Activated T-helper 17 cell treated with anti-CD3 and anti-CD28 coated beads, Interleukin-2, amount 50 U/mL, for 72 hours (primary cell): ENCODE data around the gene CDH7. TPM values are rescaled to one million over a fixed set of nuclear protein-coding genes. Genes with fewer than 3 reads are reported as not detected.

Experiments
- ATAC-seq: fragments of 150-1000 bp; cut with Tn5 transposase; replicated peaks from 2 replicates; pipeline ENCODE4 v1.10.0; 2021; ENCODE audit warnings: mild to moderate bottlenecking, moderate library complexity
- H3K27ac Mint-ChIP-seq: one replicate; pipeline ENCODE4 v1.8.0; 2022; ENCODE audit warnings: mixed read lengths
- H3K27me3 Mint-ChIP-seq: one replicate; pipeline ENCODE4 v1.8.0; 2022; ENCODE audit warnings: mixed read lengths
- H3K36me3 Mint-ChIP-seq: one replicate; pipeline ENCODE4 v1.8.0; 2022; ENCODE audit warnings: low read depth, mild to moderate bottlenecking, mixed read lengths
- H3K4me1 Mint-ChIP-seq: one replicate; pipeline ENCODE4 v1.8.0; 2022; ENCODE audit warnings: mixed read lengths
- H3K4me3 Mint-ChIP-seq: one replicate; pipeline ENCODE4 v1.8.0; 2022; ENCODE audit warnings: mild to moderate bottlenecking, mixed read lengths
- H3K9me3 Mint-ChIP-seq: one replicate; pipeline ENCODE4 v1.8.0; 2022; ENCODE audit warnings: mixed read lengths
- total RNA-seq, 2 donors: library from RNA; stranded (reverse); gene quantifications; one replicate each; pipeline ENCODE4 v1.2.3, GENCODE V29; 2022

CDH7 gene
- total RNA-seq, 2 donors from 2014 or later, result not detected

DNA sequence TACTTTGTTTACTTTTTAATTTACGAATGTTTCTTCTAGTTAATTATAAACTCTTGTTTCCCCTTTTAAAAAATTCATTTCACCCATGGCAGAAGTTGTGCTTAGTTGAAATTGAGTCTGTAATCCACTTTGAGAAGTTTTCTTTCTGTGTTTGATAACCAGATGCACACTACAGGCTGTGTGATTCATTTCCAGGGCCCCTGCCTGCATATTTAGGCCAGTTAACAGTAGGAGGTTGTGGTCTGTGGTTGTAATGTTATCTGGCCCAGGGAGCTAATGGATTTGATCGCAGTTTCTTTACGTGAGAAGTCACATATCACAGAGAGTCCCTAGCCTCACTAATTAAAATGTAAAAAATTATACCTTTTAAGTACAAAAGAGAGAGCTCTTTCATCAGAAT is 3.3 kb downstream of the CDH7 start:
- H3K4me1 Mint-ChIP-seq, result peaks cover 5% of the 10 kb centered on the region
- peaks cover 7% of the 10 kb centered on the region for H3K27me3 Mint-ChIP-seq
- ATAC-seq, result no peak
- peaks cover 8% of the 10 kb centered on the region for H3K9me3 Mint-ChIP-seq
- H3K36me3 Mint-ChIP-seq, result no peaks in the 10 kb centered on the region
- no peak overlapping the region for H3K27ac Mint-ChIP-seq
- H3K4me3 Mint-ChIP-seq, result no peak overlapping the region

DNA sequence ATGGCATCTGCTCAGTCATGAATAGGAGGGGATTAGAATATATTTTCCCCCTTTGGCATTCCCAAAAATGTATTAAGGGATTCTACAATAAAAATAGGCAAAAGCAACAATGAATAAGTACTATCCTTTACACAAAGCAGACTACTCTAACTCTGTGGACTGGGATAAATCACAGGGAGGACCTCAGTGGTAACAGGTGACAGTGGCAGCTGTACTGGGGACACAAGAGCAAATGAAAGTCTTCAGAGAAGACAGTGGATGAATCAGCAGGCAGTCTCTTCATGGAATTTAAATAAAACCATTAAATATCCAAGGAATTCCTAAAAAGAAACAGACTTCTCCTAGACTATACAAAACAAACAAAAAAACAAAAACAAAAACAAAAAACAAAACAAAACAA is 4.8 kb downstream of the CDH7 start:
- Mint-ChIP-seq H3K4me1 (no peaks in the 10 kb centered on the region), H3K4me3 (no peak overlapping the region), H3K36me3 (no peaks in the 10 kb centered on the region), H3K27me3 (no peaks in the 10 kb centered on the region), H3K27ac (no peak overlapping the region), H3K9me3 (peaks cover 3% of the 10 kb centered on the region)
- no peak for ATAC-seq

DNA sequence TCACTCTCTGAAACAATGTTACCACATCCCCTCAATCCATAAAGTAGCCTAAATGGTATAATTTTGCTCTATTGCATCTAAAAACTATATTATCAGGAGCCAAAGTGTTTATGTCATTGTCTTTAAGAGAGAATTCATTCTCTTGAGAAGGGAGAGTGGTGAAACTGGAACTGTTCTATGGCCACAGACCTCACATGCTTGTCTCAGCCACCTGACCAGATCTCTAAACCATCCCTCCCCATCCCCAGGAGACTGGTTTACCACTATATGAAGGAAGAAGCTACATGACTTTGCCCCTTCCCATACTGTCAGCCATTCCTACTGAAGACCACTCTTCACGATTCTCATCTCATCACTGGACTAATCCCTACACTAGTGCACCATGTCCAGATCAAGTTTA is 9.6 kb downstream of the CDH7 start:
- no peak overlapping the region for H3K4me3 Mint-ChIP-seq
- no peaks in the 10 kb centered on the region for H3K27me3 Mint-ChIP-seq
- ATAC-seq, result no peak
- no peaks in the 10 kb centered on the region for H3K9me3 Mint-ChIP-seq
- no peaks in the 10 kb centered on the region for H3K36me3 Mint-ChIP-seq
- H3K4me1 Mint-ChIP-seq, result no peaks in the 10 kb centered on the region
- H3K27ac Mint-ChIP-seq, result no peak overlapping the region

DNA sequence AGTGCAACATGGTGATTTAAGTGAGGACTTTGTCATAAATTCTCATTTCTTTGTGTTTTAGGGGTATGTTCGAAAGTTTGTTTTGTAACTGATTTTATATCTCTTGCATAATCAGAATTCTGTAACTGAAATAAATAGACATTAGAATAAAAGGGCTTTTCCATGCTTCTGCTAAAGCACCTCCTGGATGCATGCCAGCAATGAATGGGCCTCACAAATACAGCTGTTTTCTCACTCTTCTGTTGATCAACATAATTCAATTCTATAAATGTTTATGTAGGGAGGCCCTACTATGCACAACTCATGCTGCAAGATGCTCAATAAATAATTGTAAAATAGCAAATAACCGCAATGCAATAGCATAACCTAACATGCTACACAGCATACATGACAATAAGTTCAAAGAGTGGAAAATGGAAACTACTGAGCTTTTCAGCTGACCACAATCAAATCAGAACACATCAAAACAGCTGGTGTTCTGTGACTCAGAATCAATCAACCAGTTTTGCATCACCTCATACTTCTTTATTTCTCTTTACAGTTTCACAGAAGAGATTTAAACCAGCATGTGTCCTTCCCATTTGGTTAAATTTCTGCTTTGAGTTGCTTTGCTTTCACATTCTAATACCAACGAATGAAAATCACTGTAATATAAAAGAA is 11.0 kb downstream of the CDH7 start:
- no peak overlapping the region for H3K27ac Mint-ChIP-seq
- no peaks in the 10 kb centered on the region for H3K36me3 Mint-ChIP-seq
- no peak for ATAC-seq
- no peaks in the 10 kb centered on the region for H3K9me3 Mint-ChIP-seq
- no peaks in the 10 kb centered on the region for H3K27me3 Mint-ChIP-seq
- H3K4me3 Mint-ChIP-seq, result no peak overlapping the region
- no peaks in the 10 kb centered on the region for H3K4me1 Mint-ChIP-seq

DNA sequence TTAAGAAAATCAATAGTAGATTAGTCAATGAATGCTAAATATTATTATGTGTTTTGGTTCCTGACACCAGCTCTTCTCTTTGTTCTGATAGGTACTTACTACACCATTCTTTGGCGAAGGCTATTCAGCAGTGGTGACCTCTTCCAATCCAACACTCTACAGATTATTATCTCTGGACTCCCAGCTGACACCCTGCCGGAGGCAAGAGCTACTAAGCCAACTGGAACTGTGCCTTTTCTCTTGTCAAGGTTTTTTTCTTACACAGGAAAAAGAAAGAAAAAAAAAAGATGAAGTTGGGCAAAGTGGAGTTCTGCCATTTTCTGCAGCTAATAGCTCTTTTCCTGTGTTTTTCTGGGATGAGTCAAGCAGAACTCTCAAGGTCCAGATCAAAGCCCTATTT is 11.7 kb downstream of the CDH7 start:
- no peak overlapping the region for H3K4me3 Mint-ChIP-seq

DNA sequence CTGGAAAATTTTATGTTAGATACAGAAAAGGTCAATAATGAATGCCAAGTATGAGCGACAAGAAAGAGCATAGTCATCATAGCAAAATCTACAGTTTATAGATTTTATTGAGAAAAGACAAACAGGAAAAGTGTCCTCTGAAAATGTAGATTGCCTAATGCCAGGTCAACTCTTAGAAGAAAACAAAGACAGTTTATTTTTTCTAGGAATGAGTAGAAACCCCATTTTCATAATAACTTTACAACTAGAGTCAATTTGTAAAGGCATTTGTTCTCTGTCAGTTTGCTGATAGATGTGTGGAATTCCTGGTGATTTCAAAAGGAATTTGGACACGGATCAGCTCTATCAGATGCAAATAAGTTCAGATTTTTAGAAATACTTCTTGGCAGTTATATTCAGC is 16.6 kb downstream of the CDH7 start:
- Mint-ChIP-seq H3K4me1 (no peaks in the 10 kb centered on the region), H3K9me3 (peaks cover 4% of the 10 kb centered on the region), H3K36me3 (no peaks in the 10 kb centered on the region), H3K27me3 (no peaks in the 10 kb centered on the region), H3K27ac (no peak overlapping the region), H3K4me3 (no peak overlapping the region)
- no peak for ATAC-seq

More for the DNA sequence above, 11.7 kb downstream of the CDH7 start:
- H3K27ac Mint-ChIP-seq, result no peak overlapping the region
- H3K9me3 Mint-ChIP-seq, result peaks cover 4% of the 10 kb centered on the region
- ATAC-seq, result no peak
- no peaks in the 10 kb centered on the region for H3K27me3 Mint-ChIP-seq
- no peaks in the 10 kb centered on the region for H3K4me1 Mint-ChIP-seq
- H3K36me3 Mint-ChIP-seq, result no peaks in the 10 kb centered on the region

DNA sequence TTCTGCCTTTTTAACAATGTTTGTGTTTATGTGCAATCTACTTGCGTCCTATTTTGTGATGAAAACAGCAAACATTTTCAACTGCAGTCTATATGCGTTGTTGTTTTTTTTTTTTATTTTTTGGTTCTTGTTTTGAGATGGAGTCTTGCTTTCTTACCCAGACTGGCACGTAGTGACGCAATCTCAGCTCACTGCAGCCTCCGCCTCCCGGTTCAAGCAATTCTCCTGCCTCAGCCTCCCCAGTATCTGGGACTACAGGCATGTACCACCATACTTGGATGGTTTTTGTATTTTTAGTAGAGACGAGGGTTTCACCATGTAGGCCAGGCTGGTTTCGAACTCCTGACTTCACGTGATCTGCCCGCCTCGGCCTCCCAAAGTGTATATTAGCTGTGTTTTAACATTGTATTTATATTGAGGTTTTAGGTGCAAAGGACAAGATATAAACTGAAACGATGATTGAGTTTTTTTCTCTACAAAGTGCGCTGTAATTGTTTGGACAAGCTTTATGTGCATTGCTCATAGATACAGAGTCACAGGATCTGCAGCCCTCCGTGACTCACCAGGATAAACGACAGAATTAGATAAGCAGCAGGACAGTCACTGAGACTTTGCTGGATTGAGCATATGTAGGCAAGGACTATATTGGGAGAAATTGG is 17.4 kb downstream of the CDH7 start:
- H3K4me1 Mint-ChIP-seq, result no peaks in the 10 kb centered on the region
- H3K27ac Mint-ChIP-seq, result no peak overlapping the region
- no peaks in the 10 kb centered on the region for H3K27me3 Mint-ChIP-seq
- no peak for ATAC-seq
- H3K36me3 Mint-ChIP-seq, result no peaks in the 10 kb centered on the region
- H3K9me3 Mint-ChIP-seq, result peaks cover 4% of the 10 kb centered on the region
- no peak overlapping the region for H3K4me3 Mint-ChIP-seq

DNA sequence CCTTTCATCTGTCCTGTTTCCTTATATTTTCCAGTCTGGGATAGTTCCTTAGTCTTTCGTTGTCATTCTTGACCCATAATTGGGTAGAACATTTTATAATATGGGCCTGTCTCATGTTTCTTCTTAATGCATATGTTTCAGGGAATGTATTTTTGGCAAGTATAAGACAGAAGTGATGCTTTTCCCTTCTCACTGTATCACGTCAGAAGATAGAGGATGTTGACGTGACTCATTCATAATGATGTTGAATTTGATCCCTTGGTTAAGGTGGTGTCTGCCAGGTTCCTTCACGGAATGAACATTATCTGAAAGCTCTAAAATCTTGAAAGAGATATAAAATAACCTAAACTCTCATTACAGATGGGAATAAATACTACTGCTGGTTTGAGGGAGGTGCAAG is 18.8 kb downstream of the CDH7 start:
- no peak overlapping the region for H3K27ac Mint-ChIP-seq
- ATAC-seq, result no peak
- H3K9me3 Mint-ChIP-seq, result peaks cover 4% of the 10 kb centered on the region
- H3K4me3 Mint-ChIP-seq, result no peak overlapping the region
- no peaks in the 10 kb centered on the region for H3K27me3 Mint-ChIP-seq
- H3K36me3 Mint-ChIP-seq, result no peaks in the 10 kb centered on the region
- H3K4me1 Mint-ChIP-seq, result no peaks in the 10 kb centered on the region

DNA sequence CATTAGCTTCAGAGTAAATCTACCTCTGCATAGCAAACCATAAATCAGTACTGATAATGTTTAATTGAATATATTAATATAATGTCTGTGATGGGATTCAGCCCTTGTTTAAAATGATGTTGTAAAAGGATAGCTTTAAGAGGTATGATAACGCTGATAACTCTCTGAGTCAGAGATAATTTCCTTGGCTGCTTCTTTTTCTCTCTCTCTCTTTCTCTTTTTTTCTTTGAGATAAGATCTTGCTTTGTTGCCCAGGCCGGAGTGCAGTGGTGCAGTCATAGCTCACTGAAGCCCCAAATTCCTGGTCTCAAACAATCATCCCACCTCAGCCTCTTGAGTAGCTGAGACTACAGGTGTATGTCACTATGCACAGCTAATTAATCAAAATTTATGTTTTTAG is 35.7 kb downstream of the CDH7 start:
- no peak for ATAC-seq
- no peaks in the 10 kb centered on the region for H3K27me3 Mint-ChIP-seq
- no peak overlapping the region for H3K4me3 Mint-ChIP-seq
- H3K9me3 Mint-ChIP-seq, result peaks cover 8% of the 10 kb centered on the region
- H3K4me1 Mint-ChIP-seq, result no peaks in the 10 kb centered on the region
- H3K36me3 Mint-ChIP-seq, result no peaks in the 10 kb centered on the region
- H3K27ac Mint-ChIP-seq, result no peak overlapping the region

DNA sequence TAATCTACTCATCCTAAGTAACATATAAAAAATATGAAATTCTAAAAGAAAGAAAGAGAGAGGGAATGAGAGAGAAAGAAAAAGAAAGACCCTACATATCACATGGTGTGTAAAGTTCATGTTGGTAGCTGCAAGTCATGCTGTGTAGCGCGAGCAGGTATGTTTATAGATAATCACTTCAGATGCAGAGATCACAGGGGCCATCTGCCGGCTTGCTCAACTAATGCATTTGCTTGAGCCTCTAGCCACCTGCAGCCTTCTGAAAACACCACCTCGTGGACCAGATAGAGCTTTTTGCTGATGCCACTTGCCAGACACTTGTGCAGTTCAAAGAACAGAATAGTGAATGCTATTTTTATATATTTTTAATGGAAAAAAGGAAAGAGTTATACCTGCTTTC is 37.6 kb downstream of the CDH7 start:
- Mint-ChIP-seq H3K27ac (no peak overlapping the region), H3K27me3 (no peaks in the 10 kb centered on the region), H3K4me1 (no peaks in the 10 kb centered on the region), H3K36me3 (no peaks in the 10 kb centered on the region), H3K9me3 (peaks cover 8% of the 10 kb centered on the region), H3K4me3 (no peak overlapping the region)
- no peak for ATAC-seq

DNA sequence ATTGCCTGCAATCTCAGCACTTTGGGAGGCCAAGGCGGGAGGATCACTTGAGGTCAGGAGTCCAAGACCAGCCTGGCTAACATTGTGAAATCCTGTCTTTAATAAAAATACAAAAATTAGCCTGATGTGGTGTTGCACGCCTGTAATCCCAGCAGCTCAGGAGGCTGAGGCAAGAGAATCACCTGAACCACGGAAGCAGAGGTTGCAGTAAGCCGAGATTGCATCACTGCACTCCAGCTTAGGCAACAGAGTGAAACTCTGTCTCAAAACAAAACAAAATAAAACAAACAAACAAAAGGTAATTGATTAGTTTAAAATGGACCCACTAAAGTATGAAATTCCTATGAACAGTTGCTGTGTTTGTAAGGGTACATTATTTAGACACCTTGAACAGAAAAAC is 39.8 kb downstream of the CDH7 start:
- no peaks in the 10 kb centered on the region for H3K27me3 Mint-ChIP-seq
- H3K4me1 Mint-ChIP-seq, result no peaks in the 10 kb centered on the region
- H3K9me3 Mint-ChIP-seq, result peaks cover 12% of the 10 kb centered on the region
- H3K36me3 Mint-ChIP-seq, result no peaks in the 10 kb centered on the region
- ATAC-seq, result no peak
- no peak overlapping the region for H3K27ac Mint-ChIP-seq
- no peak overlapping the region for H3K4me3 Mint-ChIP-seq

DNA sequence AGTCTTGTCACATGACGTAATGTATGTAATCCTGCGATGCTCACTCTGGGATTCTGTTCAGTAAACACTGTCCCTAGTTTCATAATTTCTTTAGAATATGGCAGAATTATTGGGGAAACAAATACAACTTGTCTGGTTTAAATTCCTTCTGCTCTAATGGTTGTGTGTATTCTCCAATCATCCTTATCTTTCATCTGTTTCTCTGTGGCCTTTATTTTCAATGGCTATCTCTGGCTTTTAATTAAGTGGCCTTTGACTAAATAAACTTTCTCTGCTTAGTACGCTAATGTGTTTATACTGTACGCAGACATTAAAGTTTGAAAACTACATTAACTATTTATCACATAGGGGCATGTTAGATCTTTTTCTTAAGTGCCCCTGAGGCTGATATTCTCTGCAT is 40.9 kb downstream of the CDH7 start:
- ATAC-seq, result no peak
- H3K4me3 Mint-ChIP-seq, result no peak overlapping the region
- no peak overlapping the region for H3K27ac Mint-ChIP-seq
- H3K36me3 Mint-ChIP-seq, result no peaks in the 10 kb centered on the region
- no peaks in the 10 kb centered on the region for H3K4me1 Mint-ChIP-seq
- no peaks in the 10 kb centered on the region for H3K27me3 Mint-ChIP-seq
- peaks cover 12% of the 10 kb centered on the region for H3K9me3 Mint-ChIP-seq

DNA sequence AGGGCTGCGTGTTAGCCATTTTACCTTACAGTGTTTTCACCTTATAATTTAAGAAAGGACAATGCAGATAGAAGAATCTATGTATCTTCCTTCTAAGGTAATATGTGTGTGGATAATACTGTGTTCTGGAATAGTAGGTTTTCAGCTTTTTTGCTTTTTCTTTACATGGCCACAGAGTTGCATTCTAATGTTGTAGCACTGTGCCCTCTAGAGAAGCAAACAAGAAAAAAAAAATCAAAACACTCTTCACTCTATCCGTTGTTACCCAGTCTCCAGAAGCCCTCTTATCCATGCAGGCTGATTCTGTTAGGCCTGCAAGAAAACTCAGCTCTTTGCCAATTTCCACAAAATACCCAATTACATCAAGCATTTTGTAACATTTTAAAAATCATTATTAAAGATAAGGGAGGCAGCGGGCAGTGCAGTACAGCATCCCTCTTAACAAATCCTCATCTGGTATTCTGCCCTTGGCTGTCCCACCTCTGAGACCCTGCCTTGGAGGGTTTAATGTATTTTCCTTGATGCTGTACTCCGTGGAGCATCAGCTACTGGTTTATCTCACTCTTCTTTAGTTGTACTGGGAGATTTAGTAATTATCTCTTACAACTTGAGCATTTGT is 41.8 kb downstream of the CDH7 start:
- no peak for ATAC-seq
- Mint-ChIP-seq H3K4me1 (no peaks in the 10 kb centered on the region), H3K27ac (no peak overlapping the region), H3K36me3 (no peaks in the 10 kb centered on the region), H3K4me3 (no peak overlapping the region), H3K9me3 (peaks cover 12% of the 10 kb centered on the region), H3K27me3 (no peaks in the 10 kb centered on the region)

DNA sequence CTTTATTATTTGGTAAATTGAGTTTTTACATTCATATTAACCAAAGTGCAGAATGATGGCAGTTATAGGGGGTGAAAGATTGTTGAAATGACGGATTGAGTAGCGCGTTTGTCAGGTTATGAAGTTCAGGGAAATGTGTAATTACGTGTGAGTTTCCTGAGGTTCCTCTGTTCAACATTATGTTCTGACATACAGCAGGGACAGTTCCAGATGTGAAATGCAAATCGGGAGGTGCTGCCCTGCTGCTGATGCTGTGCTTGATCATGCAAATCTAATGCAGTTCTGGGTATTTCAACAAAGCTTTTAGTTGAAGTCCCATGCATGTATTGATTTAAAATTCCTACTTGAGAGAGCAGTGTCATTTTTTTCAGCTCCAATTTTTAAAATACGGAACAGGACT is 57.9 kb downstream of the CDH7 start:
- no peaks in the 10 kb centered on the region for H3K4me1 Mint-ChIP-seq
- no peaks in the 10 kb centered on the region for H3K36me3 Mint-ChIP-seq
- ATAC-seq, result no peak
- H3K27me3 Mint-ChIP-seq, result no peaks in the 10 kb centered on the region
- no peak overlapping the region for H3K4me3 Mint-ChIP-seq
- no peak overlapping the region for H3K27ac Mint-ChIP-seq
- peaks cover 15% of the 10 kb centered on the region for H3K9me3 Mint-ChIP-seq

DNA sequence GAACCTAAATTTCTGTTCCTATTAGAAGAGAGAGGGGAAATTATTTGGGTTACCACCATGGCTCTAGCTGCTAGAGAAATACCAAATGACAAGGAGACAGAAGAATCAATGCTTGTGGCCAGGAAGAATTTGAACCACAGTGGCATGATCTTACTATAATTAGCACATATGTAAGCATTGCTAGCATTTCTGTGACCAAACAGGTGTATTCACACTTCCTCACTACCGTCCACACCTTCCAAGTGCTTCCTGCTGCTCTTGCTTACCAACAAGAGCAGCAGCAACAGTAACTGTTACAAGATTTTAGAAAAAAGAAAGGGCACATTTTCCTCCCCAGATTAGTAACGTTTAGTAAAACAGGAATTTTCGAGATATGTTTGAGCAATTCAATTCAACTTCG is 60.5 kb downstream of the CDH7 start:
- no peaks in the 10 kb centered on the region for H3K4me1 Mint-ChIP-seq
- no peak overlapping the region for H3K4me3 Mint-ChIP-seq
- H3K27ac Mint-ChIP-seq, result no peak overlapping the region
- no peaks in the 10 kb centered on the region for H3K27me3 Mint-ChIP-seq
- no peak for ATAC-seq
- H3K9me3 Mint-ChIP-seq, result peaks cover 14% of the 10 kb centered on the region
- H3K36me3 Mint-ChIP-seq, result no peaks in the 10 kb centered on the region
